WTC11 (cell line): ENCODE data around the gene PRKCE. TPM values are rescaled to one million over a fixed set of nuclear protein-coding genes. Genes with fewer than 3 reads are reported as not detected.

Experiments used
- ATAC-seq: fragments of 200-7000 bp; cut with Tn5 transposase; 2 replicates; pipeline ENCODE4 v1.10.0; 2021; ENCODE audit warnings: mild to moderate bottlenecking, moderate library complexity
- CTCF ChIA-PET: fragments of 300-600 bp; sonication (Branson Sonifier 250); formaldehyde crosslinking; loops from one replicate; lab custom pipeline; 2021; ENCODE audit warnings: antibody characterized with exemption; lab: Charles Lee
- POLR2A ChIA-PET: fragments of 350-600 bp; sonication (Branson Sonifier 250); formaldehyde crosslinking; loops from one replicate; lab custom pipeline; 2021; ENCODE audit warnings: antibody characterized with exemption; lab: Charles Lee
- DNase-seq: peaks from one replicate; pipeline ENCODE4 v3.0.0; 2021; ENCODE audit warnings: low spot score
- H3K27ac Mint-ChIP-seq: 2 replicates; pipeline ENCODE4 v1.8.0; 2021; ENCODE audit warnings: mixed read lengths
- H3K27me3 Mint-ChIP-seq: 2 replicates; pipeline ENCODE4 v1.8.0; 2021; ENCODE audit warnings: low read depth, mild to moderate bottlenecking, moderate library complexity, mixed read lengths
- H3K36me3 Mint-ChIP-seq: 2 replicates; pipeline ENCODE4 v1.8.0; 2021; ENCODE audit warnings: mixed read lengths
- H3K4me1 Mint-ChIP-seq: 2 replicates; pipeline ENCODE4 v1.8.0; 2022; ENCODE audit warnings: mixed read lengths
- H3K4me3 Mint-ChIP-seq: 2 replicates; pipeline ENCODE4 v1.8.0; 2021; ENCODE audit warnings: mild to moderate bottlenecking, moderate library complexity, mixed read lengths
- H3K9me3 Mint-ChIP-seq: 2 replicates; pipeline ENCODE4 v1.8.0; 2021; ENCODE audit warnings: mixed read lengths
- AFF4 ChIP-seq: sonication (generic); formaldehyde crosslinking; IDR thresholded peaks from 2 replicates; pipeline ENCODE4 v1.8.1; 2023; ENCODE audit warnings: mild to moderate bottlenecking, missing genetic modification reagents, borderline replicate concordance
- ELF4 ChIP-seq: sonication (generic); formaldehyde crosslinking; IDR thresholded peaks from 2 replicates; pipeline ENCODE4 v1.8.1; 2022; ENCODE audit warnings: low read depth, mild to moderate bottlenecking, moderate library complexity, missing genetic modification reagents
- ETV6 ChIP-seq: sonication (generic); formaldehyde crosslinking; IDR thresholded peaks from 2 replicates; pipeline ENCODE4 v1.8.1; 2022; ENCODE audit warnings: mild to moderate bottlenecking, missing genetic modification reagents
- FOXP1 ChIP-seq: sonication (generic); formaldehyde crosslinking; IDR thresholded peaks from 2 replicates; pipeline ENCODE4 v1.8.0; 2022; ENCODE audit warnings: missing genetic modification reagents, mild to moderate bottlenecking, moderate library complexity, borderline replicate concordance
- GABPB1 ChIP-seq: sonication (generic); formaldehyde crosslinking; IDR thresholded peaks from 2 replicates; pipeline ENCODE4 v1.8.1; 2023; ENCODE audit warnings: mild to moderate bottlenecking, missing genetic modification reagents
- HMGA2 ChIP-seq: fragments of 250-450 bp; sonication (Bioruptor Pico); IDR thresholded peaks from 2 replicates; pipeline ENCODE4 v1.4.0; 2021; ENCODE audit warnings: mild to moderate bottlenecking, moderate library complexity
- JUN ChIP-seq: sonication (generic); formaldehyde crosslinking; IDR thresholded peaks from 2 replicates; pipeline ENCODE4 v1.8.0; 2023; ENCODE audit warnings: mild to moderate bottlenecking, missing genetic modification reagents
- MAX ChIP-seq: sonication (generic); formaldehyde crosslinking; IDR thresholded peaks from 2 replicates; pipeline ENCODE4 v1.8.0; 2022; ENCODE audit warnings: mild to moderate bottlenecking, missing genetic modification reagents
- NR1H2 ChIP-seq: sonication (generic); formaldehyde crosslinking; IDR thresholded peaks from 2 replicates; pipeline ENCODE4 v1.9.0; 2021; ENCODE audit warnings: mild to moderate bottlenecking, moderate library complexity, missing genetic modification reagents
- OVOL2 ChIP-seq: fragments of 250-450 bp; sonication (Bioruptor Pico); IDR thresholded peaks from 2 replicates; pipeline ENCODE4 v1.9.0; 2021; ENCODE audit warnings: mild to moderate bottlenecking, borderline replicate concordance
- RORB ChIP-seq: fragments of 250-450 bp; sonication (Bioruptor Pico); IDR thresholded peaks from 2 replicates; pipeline ENCODE4 v1.9.0; 2021; ENCODE audit warnings: mild to moderate bottlenecking
- SP1 ChIP-seq: sonication (generic); formaldehyde crosslinking; conservative IDR thresholded peaks from 2 replicates; pipeline ENCODE4 v1.8.1; 2022; ENCODE audit warnings: missing genetic modification reagents
- STAT6 ChIP-seq: sonication (generic); formaldehyde crosslinking; conservative IDR thresholded peaks from 2 replicates; pipeline ENCODE4 v1.8.1; 2023; ENCODE audit warnings: mild to moderate bottlenecking, low read depth, missing genetic modification reagents, moderate library complexity
- TEAD1 ChIP-seq: sonication (generic); formaldehyde crosslinking; IDR thresholded peaks from 2 replicates; pipeline ENCODE4 v1.8.0; 2022; ENCODE audit warnings: mild to moderate bottlenecking, missing genetic modification reagents
- ZNF138 ChIP-seq: sonication (generic); formaldehyde crosslinking; conservative IDR thresholded peaks from 2 replicates; pipeline ENCODE4 v1.8.1; 2022; ENCODE audit warnings: mild to moderate bottlenecking, moderate library complexity, missing genetic modification reagents
- ZNF671 ChIP-seq: fragments of 250-450 bp; sonication (Bioruptor Pico); IDR thresholded peaks from 2 replicates; pipeline ENCODE4 v1.8.0; 2021; ENCODE audit warnings: mild to moderate bottlenecking
- total RNA-seq: library from RNA; stranded (reverse); gene quantifications from 3 replicates; pipeline ENCODE4 v1.2.3, GENCODE V29; 2021
- TF ChIP-seq, protein P1 (sequence below): sonication (generic); formaldehyde crosslinking; IDR thresholded peaks from 2 replicates; pipeline ENCODE4 v1.8.1; 2023; ENCODE audit warnings: mild to moderate bottlenecking, missing genetic modification reagents
- TF ChIP-seq, protein P2 (sequence below): sonication (generic); formaldehyde crosslinking; IDR thresholded peaks from 2 replicates; pipeline ENCODE4 v1.8.0; 2022; ENCODE audit warnings: mild to moderate bottlenecking, missing genetic modification reagents
- TF ChIP-seq, protein P3 (sequence below): sonication (generic); formaldehyde crosslinking; IDR thresholded peaks from 2 replicates; pipeline ENCODE4 v1.8.1; 2022; ENCODE audit warnings: low read depth, missing genetic modification reagents, borderline replicate concordance

The PRKCE gene
- total RNA-seq, 1 experiment from 2014 or later = 5.8 TPM

GRCh38 chr2:45960057-45960863, 308.8 kb downstream of the PRKCE start (continued):
- TF ChIP-seq, protein P1, sequence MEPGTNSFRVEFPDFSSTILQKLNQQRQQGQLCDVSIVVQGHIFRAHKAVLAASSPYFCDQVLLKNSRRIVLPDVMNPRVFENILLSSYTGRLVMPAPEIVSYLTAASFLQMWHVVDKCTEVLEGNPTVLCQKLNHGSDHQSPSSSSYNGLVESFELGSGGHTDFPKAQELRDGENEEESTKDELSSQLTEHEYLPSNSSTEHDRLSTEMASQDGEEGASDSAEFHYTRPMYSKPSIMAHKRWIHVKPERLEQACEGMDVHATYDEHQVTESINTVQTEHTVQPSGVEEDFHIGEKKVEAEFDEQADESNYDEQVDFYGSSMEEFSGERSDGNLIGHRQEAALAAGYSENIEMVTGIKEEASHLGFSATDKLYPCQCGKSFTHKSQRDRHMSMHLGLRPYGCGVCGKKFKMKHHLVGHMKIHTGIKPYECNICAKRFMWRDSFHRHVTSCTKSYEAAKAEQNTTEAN = no peak
- TF ChIP-seq ZNF671 (CRISPR knock-in tag) (no peak), STAT6 (CRISPR knock-in tag) (no peak), ELF4 (no peak)
- TF ChIP-seq, protein P2, sequence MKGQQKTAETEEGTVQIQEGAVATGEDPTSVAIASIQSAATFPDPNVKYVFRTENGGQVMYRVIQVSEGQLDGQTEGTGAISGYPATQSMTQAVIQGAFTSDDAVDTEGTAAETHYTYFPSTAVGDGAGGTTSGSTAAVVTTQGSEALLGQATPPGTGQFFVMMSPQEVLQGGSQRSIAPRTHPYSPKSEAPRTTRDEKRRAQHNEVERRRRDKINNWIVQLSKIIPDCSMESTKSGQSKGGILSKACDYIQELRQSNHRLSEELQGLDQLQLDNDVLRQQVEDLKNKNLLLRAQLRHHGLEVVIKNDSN (CRISPR knock-in tag) = no peak

DNA sequence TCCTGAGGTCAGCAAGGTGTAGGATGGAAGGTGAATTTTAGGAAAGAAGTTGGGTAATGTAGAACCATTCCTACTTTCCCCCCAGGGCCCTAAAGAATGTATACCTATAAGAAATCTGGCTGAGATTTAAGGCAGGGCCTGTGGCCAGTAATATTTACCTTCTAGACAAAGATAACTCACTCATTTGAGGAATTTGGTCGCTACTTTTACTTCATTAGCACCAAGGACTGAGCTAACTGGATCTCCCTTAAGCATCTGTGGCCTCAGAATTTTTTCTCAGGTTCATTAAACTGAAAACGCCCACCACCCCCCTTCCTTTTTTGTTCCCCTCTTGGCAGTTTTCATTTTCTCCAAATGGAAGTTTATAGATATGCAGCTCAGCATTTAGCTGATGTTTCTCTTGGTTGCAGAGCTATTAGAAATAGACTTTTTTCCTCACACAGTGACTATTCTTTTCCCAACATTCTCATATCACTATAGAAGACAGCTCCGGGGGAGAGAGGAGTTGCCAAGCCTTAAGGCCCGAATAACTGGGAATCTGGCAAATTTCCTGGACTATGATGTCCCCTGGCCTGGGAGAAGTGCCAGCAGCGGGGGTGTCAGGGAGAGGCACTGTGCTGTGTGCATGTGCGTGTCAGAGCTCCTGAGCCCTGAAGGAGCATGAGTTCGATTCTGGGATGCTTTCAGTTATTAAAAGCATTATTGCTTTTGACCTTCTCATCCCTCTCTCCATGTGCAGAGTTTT, 310.9 kb downstream of the PRKCE start:
- Mint-ChIP-seq H3K36me3 (no peaks in the 10 kb centered on the region), H3K27me3 (no peaks in the 10 kb centered on the region), H3K4me1 (peaks cover 51% of the 10 kb centered on the region), H3K27ac (no peak overlapping the region), H3K9me3 (no peaks in the 10 kb centered on the region), H3K4me3 (no peak overlapping the region)
- ChIA-PET CTCF (interaction anchor here (1.3 kb wide), 1 partner anchor 19 kb away, joined by 3 read pairs; no protein-coding TSS in a partner anchor), POLR2A (no interaction called here)
- no peak for TF ChIP-seq TEAD1
- no peak for TF ChIP-seq ETV6 (CRISPR knock-in tag)
- TF ChIP-seq OVOL2 = no peak
- no peak for TF ChIP-seq FOXP1 (CRISPR knock-in tag)
- no peak for TF ChIP-seq NR1H2 (CRISPR knock-in tag)
- no peak for TF ChIP-seq GABPB1 (CRISPR knock-in tag)
- no peak for ATAC-seq
- DNase-seq = no peak

- Mint-ChIP-seq H3K9me3 (no peaks in the 10 kb centered on the region), H3K36me3 (no peaks in the 10 kb centered on the region), H3K27me3 (no peaks in the 10 kb centered on the region), H3K4me3 (no peak overlapping the region), H3K27ac (no peak overlapping the region), H3K4me1 (peaks cover 47% of the 10 kb centered on the region)
- CTCF ChIA-PET = interaction anchor here (1.1 to 1.3 kb wide), 2 partner anchors 21 to 185 kb away, joined by 3 read pairs; no protein-coding TSS in a partner anchor
- no peak for DNase-seq
- ATAC-seq = no peak
- POLR2A ChIA-PET = no interaction called here
- TF ChIP-seq JUN (CRISPR knock-in tag) (no peak), SP1 (no peak), HMGA2 (CRISPR knock-in tag) (no peak), ZNF138 (CRISPR knock-in tag) (no peak), STAT6 (CRISPR knock-in tag) (no peak), MAX (CRISPR knock-in tag) (no peak), RORB (CRISPR knock-in tag) (no peak), AFF4 (CRISPR knock-in tag) (no peak)
- TF ChIP-seq, protein P3, sequence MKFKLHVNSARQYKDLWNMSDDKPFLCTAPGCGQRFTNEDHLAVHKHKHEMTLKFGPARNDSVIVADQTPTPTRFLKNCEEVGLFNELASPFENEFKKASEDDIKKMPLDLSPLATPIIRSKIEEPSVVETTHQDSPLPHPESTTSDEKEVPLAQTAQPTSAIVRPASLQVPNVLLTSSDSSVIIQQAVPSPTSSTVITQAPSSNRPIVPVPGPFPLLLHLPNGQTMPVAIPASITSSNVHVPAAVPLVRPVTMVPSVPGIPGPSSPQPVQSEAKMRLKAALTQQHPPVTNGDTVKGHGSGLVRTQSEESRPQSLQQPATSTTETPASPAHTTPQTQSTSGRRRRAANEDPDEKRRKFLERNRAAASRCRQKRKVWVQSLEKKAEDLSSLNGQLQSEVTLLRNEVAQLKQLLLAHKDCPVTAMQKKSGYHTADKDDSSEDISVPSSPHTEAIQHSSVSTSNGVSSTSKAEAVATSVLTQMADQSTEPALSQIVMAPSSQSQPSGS = no peak
These were observed 312.3 kb downstream of the PRKCE start for GRCh38 chr2:45963816-45964215.
